IPS DF 6.9 (cell line): Measurements from ENCODE around the gene UBE2O.

Experiments used
- DNase-seq: peaks from one replicate; pipeline ENCODE4 v3.0.0-alpha.2; 2013; ENCODE audit warnings: low read depth, low spot score
- H3K27ac ChIP-seq: one replicate; pipeline ENCODE4 v1.5.1; 2013; ENCODE audit warnings: low read length, control low read depth
- H3K27me3 ChIP-seq: 2 replicates; pipeline ENCODE4 v1.6.1; 2013; ENCODE audit warnings: mild to moderate bottlenecking, low read length; ENCODE audit not compliant: control insufficient read depth, insufficient read depth
- H3K36me3 ChIP-seq: 2 replicates; pipeline ENCODE4 v1.6.1; 2013; ENCODE audit warnings: low read length; ENCODE audit not compliant: control insufficient read depth, insufficient read depth
- H3K4me1 ChIP-seq: 2 replicates; pipeline ENCODE4 v1.6.1; 2013; ENCODE audit warnings: low read length; ENCODE audit not compliant: control insufficient read depth, insufficient read depth
- H3K4me3 ChIP-seq: 2 replicates; pipeline ENCODE4 v1.5.1; 2013; ENCODE audit warnings: mild to moderate bottlenecking, low read length
- H3K9me3 ChIP-seq: 2 replicates; pipeline ENCODE4 v1.6.1; 2013; ENCODE audit warnings: low read length, inconsistent platforms; ENCODE audit not compliant: control insufficient read depth, insufficient read depth
- WGBS: extraction: QIAGEN DNeasy Blood & Tissue Kit; methylation state at CpG from one replicate; pipeline ENCODE4 v1.1.7; 2013; ENCODE audit warnings: mixed read lengths, missing lambda C conversion rate; ENCODE audit not compliant: insufficient read length, insufficient coverage; 5-methylcytosine and 5-hydroxymethylcytosine counted together

Gene UBE2O

DNA sequence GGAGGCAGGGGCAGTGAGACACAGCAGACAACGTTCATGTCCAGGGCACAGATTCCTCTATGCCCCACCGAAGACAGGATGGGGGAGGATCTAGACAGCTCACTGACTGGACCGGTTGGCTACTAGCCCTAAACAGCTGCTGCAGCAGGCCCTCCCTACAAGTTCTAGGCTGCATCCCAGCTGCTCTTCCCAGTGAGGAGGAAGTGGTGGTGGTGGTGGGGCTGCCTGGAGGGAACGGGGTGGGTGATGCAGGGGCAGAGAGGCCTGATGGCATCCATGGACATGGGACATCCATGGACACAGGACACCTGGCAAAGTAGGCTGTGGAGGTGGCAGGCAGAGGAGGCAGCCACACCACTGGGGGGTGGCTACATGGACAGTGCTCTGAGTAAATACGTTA is 50.2 kb downstream of the UBE2O start:
- Histone ChIP-seq H3K4me1 (no peaks in the 10 kb centered on the region), H3K4me3 (no peak overlapping the region), H3K27me3 (no peaks in the 10 kb centered on the region), H3K27ac (no peak overlapping the region), H3K9me3 (no peaks in the 10 kb centered on the region), H3K36me3 (peaks cover 42% of the 10 kb centered on the region)
- no CpG with 5 or more reads among the region's 5 CpGs for WGBS
- DNase-seq = no peak

DNA sequence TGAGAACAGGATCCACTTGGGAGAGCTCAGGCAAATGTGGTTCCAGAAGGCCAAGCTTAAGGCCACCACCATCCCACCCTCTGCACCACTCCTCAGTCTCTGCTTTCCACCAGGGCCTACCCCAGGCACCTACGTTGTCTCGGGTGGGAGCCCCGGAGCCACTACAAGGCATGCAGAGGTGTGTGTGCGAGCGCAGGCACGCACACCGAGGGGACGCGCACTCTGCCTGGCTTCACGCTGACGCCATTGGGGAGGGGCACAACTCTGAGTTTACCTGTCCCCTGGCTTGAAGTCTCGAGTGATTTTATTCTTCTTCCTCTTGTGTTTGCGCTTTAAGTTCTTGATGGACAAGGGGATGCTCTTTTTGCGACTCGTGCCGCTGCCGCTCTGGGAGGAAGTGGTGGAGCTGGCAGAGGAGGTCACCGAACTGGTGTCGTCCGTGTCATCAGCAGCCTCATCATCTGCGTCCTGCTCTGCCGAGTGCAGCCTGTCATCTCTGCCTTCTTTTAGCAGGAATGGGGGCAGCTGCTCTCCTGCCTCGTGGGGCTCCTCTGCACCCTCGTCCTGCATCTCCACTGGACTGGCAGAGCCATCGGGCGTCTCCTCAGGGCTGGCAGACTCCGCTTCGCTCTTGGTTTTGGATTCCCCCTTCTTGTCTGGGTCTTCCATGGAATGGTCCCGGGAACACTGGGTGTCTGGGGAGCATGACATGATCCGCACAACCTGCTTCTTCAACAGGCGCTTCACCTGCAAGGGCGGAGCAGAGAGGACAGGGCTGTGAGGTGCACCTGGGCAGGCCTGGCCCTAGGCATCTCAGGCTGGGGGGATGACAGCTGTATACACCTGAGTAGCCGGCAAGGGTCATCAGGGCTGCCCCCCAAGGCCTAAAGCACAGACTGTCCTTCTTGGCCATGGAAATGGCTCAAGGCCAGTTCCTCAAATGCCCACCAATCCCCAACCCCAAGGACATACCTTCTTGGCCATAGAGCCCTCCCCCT is 53.5 kb downstream of the UBE2O start:
- Histone ChIP-seq H3K4me1 (no peaks in the 10 kb centered on the region), H3K27ac (no peak overlapping the region), H3K36me3 (peaks cover 65% of the 10 kb centered on the region), H3K27me3 (no peaks in the 10 kb centered on the region), H3K9me3 (no peaks in the 10 kb centered on the region), H3K4me3 (no peak overlapping the region)
- no peak for DNase-seq
- no CpG with 5 or more reads among the region's 33 CpGs for WGBS

DNA sequence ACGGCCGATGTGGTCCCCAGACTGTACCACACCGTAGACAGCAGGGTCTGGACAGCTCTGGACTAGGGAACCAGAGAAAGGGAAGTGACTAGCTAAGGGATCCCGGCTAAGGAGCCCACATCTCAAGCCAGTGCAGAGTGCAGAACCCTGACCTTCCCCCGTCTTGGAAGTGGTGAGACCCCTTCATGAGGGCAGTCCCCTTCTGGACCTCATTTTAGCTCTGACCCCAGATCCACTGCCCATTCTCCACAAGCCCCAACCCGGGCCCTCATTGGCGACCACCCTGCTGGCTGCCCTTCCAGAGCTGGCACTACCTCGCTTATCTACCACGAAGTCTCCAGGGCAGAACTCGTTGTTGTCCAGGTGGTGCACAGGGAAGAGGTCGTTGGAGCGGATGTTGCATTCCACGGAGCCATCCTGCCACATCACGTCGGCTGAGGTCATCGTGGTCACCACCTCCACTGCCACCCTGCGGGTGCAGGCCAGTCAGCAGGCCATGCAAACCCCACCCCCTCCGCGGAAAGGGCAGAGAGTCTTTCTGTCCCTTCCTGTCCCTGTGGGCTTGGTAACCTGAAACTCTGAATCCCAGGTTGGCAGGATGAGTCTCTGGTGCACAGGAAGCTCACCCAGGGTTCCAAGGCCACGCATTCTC is 54.3 kb downstream of the UBE2O start:
- no peaks in the 10 kb centered on the region for H3K27me3 ChIP-seq
- H3K9me3 ChIP-seq = no peaks in the 10 kb centered on the region
- peaks cover 71% of the 10 kb centered on the region for H3K36me3 ChIP-seq
- no peak overlapping the region for H3K4me3 ChIP-seq
- WGBS = no CpG with 5 or more reads among the region's 20 CpGs
- H3K27ac ChIP-seq = no peak overlapping the region
- no peak for DNase-seq
- no peaks in the 10 kb centered on the region for H3K4me1 ChIP-seq

DNA sequence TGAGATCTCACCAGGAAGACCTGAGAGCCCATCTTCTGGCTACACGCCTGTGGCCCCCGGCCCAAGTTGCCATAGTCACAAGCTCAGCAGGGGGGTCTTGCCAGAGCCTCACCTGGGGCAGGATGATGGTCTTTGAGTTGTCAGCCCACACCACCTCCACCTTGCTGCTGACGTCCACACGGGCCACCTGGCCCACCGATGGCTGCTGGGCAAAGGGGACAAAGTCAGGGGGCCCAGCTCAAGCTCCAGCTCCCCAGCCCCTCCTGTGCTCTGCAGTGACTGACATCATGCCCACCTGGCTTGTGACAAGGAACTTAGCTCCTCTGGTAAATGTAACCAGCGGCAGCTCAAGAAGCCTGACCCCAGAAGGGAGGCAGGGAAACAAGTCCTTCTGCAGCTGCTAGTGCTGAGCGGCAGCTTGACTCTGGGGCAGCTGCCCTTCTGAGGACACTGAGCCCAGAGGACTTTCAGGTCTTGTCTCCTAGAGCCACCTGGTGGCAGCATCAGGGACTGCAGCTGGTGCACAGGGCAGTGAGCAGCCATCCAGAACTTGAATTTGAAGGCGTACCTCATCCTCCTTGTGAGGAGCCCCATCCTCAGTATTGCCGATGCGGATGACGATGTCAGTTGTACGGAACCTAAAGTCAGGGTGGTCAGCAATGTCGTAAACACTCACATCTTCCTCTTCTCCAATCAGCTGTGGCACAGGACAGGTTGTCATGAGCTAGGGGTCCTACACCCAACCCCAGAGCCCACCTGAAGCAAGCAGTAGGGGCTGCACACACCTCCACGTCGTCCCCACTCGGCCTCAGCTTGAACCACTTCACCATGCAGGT is 55.0 kb downstream of the UBE2O start:
- no peak overlapping the region for H3K27ac ChIP-seq
- no CpG with 5 or more reads among the region's 16 CpGs for WGBS
- no peaks in the 10 kb centered on the region for H3K27me3 ChIP-seq
- DNase-seq = peak; percentile 89
- no peak overlapping the region for H3K4me3 ChIP-seq
- no peaks in the 10 kb centered on the region for H3K4me1 ChIP-seq
- H3K9me3 ChIP-seq = no peaks in the 10 kb centered on the region
- peaks cover 74% of the 10 kb centered on the region for H3K36me3 ChIP-seq

DNA sequence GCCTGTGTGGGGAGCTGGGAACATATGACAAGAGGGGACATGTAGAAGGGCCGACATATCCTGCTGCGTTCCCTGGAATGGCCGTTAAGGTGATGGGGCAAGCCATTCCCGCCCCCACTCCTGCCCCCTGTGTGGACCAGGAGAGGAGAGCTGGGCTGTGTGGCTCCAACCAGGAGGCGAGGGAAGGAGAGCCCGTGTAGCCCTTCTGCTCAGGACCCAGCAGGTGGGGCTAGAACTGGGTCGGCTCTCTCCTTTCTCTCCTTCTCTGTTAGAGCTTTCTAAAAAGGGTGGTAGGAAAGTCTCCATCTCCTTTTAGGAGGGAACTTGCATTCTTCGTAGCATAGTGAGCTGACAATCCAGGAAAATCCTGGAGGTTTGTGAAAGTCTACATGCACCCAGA is 55.8 kb downstream of the UBE2O start:
- no peaks in the 10 kb centered on the region for H3K4me1 ChIP-seq
- peaks cover 67% of the 10 kb centered on the region for H3K36me3 ChIP-seq
- H3K4me3 ChIP-seq = no peak overlapping the region
- no peaks in the 10 kb centered on the region for H3K27me3 ChIP-seq
- no CpG with 5 or more reads among the region's 8 CpGs for WGBS
- H3K9me3 ChIP-seq = no peaks in the 10 kb centered on the region
- DNase-seq = no peak
- no peak overlapping the region for H3K27ac ChIP-seq

DNA sequence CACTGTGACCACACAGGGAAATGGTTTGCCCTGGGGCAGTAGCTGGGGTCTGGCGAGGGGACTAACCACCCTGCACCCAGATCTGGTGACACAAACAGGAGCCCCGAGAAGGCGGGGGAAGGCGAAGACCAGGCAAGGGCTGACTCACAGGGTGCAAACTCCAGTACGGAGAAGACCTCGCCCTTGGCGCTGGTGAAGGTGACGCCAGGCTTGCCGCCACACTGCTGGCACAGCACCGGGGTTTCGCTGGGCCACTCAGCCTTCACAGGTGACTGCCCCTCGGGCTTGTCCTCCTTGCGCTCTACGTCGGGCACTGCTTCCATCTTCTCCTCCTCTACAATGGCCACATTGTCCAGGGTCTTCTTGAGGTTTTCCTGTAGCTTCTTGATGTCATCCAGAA is 57.0 kb downstream of the UBE2O start:
- Histone ChIP-seq H3K4me3 (no peak overlapping the region), H3K4me1 (no peaks in the 10 kb centered on the region), H3K9me3 (no peaks in the 10 kb centered on the region), H3K27me3 (no peaks in the 10 kb centered on the region), H3K36me3 (peaks cover 70% of the 10 kb centered on the region), H3K27ac (no peak overlapping the region)
- no CpG with 5 or more reads among the region's 15 CpGs for WGBS
- no peak for DNase-seq

DNA sequence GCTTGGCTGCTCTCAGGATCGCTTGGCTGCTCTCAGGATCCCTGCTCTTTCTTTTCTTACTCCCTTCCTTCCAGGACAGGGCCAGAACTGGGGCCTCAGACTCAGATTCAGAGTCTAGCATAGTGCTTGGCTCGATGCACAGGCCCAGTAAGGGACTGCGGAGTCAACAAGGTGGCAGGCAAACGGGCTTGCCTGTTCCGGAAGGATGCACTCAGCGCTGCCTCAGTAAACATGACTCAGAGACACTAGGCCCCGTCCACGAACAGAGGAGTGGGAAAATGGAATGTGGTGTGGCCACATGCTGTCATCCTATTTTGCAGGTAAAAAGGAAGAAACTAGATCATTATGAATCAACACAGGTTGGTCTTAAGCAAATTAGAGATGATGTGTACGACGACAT is 58.8 kb downstream of the UBE2O start:
- Histone ChIP-seq H3K9me3 (no peaks in the 10 kb centered on the region), H3K27ac (no peak overlapping the region), H3K27me3 (no peaks in the 10 kb centered on the region), H3K4me1 (peaks cover 2% of the 10 kb centered on the region; the same call in 1 of the 2 replicates), H3K36me3 (peaks cover 52% of the 10 kb centered on the region), H3K4me3 (no peak overlapping the region)
- no peak for DNase-seq
- WGBS = no CpG with 5 or more reads among the region's 10 CpGs

DNA sequence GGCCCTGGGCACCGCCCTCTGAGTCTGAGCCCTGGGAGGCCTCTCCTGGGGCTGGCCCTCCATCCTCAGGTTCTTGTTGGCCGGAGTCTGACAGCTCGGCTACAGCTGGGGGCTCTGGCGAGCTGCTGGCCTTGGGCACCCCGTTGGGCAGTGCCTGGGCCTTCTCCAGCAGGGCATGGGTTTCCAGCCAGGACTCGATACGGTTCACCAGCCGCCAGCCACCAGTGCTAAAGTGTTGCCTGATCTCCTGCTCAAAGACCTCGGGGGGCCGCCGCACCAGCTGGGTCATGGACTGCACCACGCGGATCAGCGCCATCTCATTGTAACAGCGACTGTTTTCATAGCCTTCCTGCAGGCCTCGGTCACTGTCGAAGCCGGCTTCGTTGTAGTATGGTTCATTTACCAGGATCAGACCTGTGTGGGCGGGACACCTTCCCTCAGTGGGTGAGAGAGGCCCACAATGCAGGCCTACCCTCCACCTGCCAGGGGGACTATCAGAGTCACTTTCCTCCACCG is 61.7 kb downstream of the UBE2O start:
- Histone ChIP-seq H3K27me3 (no peaks in the 10 kb centered on the region), H3K4me1 (peaks cover 6% of the 10 kb centered on the region), H3K9me3 (no peaks in the 10 kb centered on the region), H3K27ac (no peak overlapping the region), H3K4me3 (no peak overlapping the region), H3K36me3 (peaks cover 26% of the 10 kb centered on the region)
- WGBS = no CpG with 5 or more reads among the region's 21 CpGs
- no peak for DNase-seq

DNA sequence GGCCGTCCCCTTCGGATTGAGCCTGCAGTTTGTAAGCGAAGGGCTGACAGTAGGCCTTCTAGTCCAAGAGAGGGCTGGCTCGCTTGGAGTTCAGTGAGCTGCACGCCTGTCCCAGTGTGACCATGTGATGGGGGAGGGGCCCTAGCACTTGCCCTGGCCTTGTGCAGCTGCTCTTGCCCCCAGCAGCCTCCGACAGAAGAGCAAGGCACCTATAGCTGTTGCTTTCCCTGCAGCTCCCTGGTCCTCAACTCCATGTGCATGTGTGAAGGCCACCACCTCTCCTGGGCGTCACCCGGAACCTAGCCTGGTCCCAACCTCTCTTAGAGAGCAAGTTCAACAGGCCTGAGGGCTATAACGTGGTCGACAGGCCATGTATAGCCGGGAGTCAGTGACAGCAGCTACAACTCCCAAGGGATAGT is 62.9 kb downstream of the UBE2O start:
- no peak overlapping the region for H3K27ac ChIP-seq
- H3K27me3 ChIP-seq = peaks cover 6% of the 10 kb centered on the region; the same call in 1 of the 2 replicates
- peaks cover 17% of the 10 kb centered on the region for H3K36me3 ChIP-seq
- no peaks in the 10 kb centered on the region for H3K9me3 ChIP-seq
- H3K4me1 ChIP-seq = peaks cover 10% of the 10 kb centered on the region
- no CpG with 5 or more reads among the region's 11 CpGs for WGBS
- no peak for DNase-seq
- H3K4me3 ChIP-seq = no peak overlapping the region
